HEK293 (cell line): ENCODE measurements around the gene KRTAP9-6.
"Not testable (repeated sequence)": the region's sequence is repeated elsewhere in the genome, so short reads cannot be mapped to it uniquely, and the experiment has no call there.

ENCODE experiments used
- CTCF ChIA-PET: fragments of 350-600 bp; formaldehyde crosslinking; extraction: SDS; loops from one replicate; lab custom pipeline; 2021; ENCODE audit warnings: antibody characterized with exemption; lab: Yijun Ruan, JAX
- POLR2A ChIA-PET: fragments of 300-600 bp; formaldehyde crosslinking; extraction: SDS; loops from one replicate; lab custom pipeline; 2020; ENCODE audit warnings: antibody characterized with exemption, inconsistent platforms; lab: Yijun Ruan, JAX
- H3K27ac ChIP-seq: fragments of 200-500 bp; sonication (Bioruptor generic); 2 replicates; pipeline ENCODE4 v1.5.1; 2014; ENCODE audit warnings: low read depth, low read length, control low read depth, inconsistent platforms; ENCODE audit errors: extremely low read depth
- H3K36me3 ChIP-seq, 2 experiments: fragments of 200-500 bp in 1 of 2; sonication (Bioruptor generic) in 1 of 2; 1 replicate in 1 of 2; 2 replicates in 1 of 2; pipeline ENCODE4 v1.5.1; 2014 to 2017; ENCODE audit warnings: inconsistent platforms in 2 of 2, low read length in 2 of 2; ENCODE audit not compliant: control insufficient read depth in 2 of 2, insufficient read depth in 1 of 2
- H3K4me1 ChIP-seq: fragments of 200-500 bp; sonication (Bioruptor generic); 2 replicates; pipeline ENCODE4 v1.5.1; 2014; ENCODE audit warnings: mild to moderate bottlenecking, low read length, inconsistent platforms; ENCODE audit not compliant: control insufficient read depth, insufficient read depth
- H3K4me3 ChIP-seq: 2 replicates; pipeline ENCODE4 v1.5.1; 2011; ENCODE audit warnings: low read depth, mild to moderate bottlenecking, control low read depth, low read length, moderate library complexity
- H3K9me3 ChIP-seq: fragments of 200-500 bp; sonication (Bioruptor generic); 2 replicates; pipeline ENCODE4 v1.5.1; 2014; ENCODE audit warnings: low read depth, low read length, inconsistent platforms; ENCODE audit not compliant: control insufficient read depth, insufficient read depth
- CTCF ChIP-seq: fragments of 450-650 bp; formaldehyde crosslinking; IDR thresholded peaks from 2 replicates; pipeline ENCODE4 v1.5.1; 2016; ENCODE audit warnings: missing biosample characterization, missing genetic modification characterization
- HOXA7 ChIP-seq: sonication (generic); formaldehyde crosslinking; IDR thresholded peaks from 2 replicates; pipeline ENCODE4 v1.8.1; 2022; ENCODE audit warnings: missing genetic modification reagents, borderline replicate concordance
- IKZF3 ChIP-seq: fragments of 450-650 bp; IDR thresholded peaks from 2 replicates; pipeline ENCODE4 v1.5.0; 2018; ENCODE audit warnings: missing biosample characterization, mild to moderate bottlenecking, missing genetic modification characterization, moderate library complexity
- KLF9 ChIP-seq: fragments of 450-650 bp; formaldehyde crosslinking; IDR thresholded peaks from 2 replicates; pipeline ENCODE4 v1.5.1; 2016; ENCODE audit warnings: missing biosample characterization, missing genetic modification characterization, low read depth
- MEIS1 ChIP-seq: sonication (generic); formaldehyde crosslinking; IDR thresholded peaks from 2 replicates; pipeline ENCODE4 v1.8.1; 2022; ENCODE audit warnings: missing genetic modification reagents, mild to moderate bottlenecking, borderline replicate concordance
- REPIN1 ChIP-seq: fragments of 450-650 bp; formaldehyde crosslinking; IDR thresholded peaks from 2 replicates; pipeline ENCODE4 v1.5.1; 2017; ENCODE audit warnings: missing biosample characterization, missing genetic modification characterization, low read depth
- SCRT1 ChIP-seq: fragments of 450-650 bp; formaldehyde crosslinking; IDR thresholded peaks from 2 replicates; pipeline ENCODE4 v1.5.1; 2016; ENCODE audit warnings: missing biosample characterization, missing genetic modification characterization, borderline replicate concordance
- SCRT2 ChIP-seq: fragments of 450-650 bp; formaldehyde crosslinking; IDR thresholded peaks from 2 replicates; pipeline ENCODE4 v1.5.1; 2016; ENCODE audit warnings: missing biosample characterization, missing genetic modification characterization
- ZBTB1 ChIP-seq: fragments of 450-650 bp; formaldehyde crosslinking; IDR thresholded peaks from 2 replicates; pipeline ENCODE4 v1.5.1; 2016; ENCODE audit warnings: missing biosample characterization, missing genetic modification characterization
- ZIC2 ChIP-seq: fragments of 450-650 bp; formaldehyde crosslinking; IDR thresholded peaks from 2 replicates; pipeline ENCODE4 v1.5.1; 2016; ENCODE audit warnings: missing biosample characterization, missing genetic modification characterization
- ZNF114 ChIP-seq: fragments of 450-650 bp; formaldehyde crosslinking; IDR thresholded peaks from 2 replicates; pipeline ENCODE4 v1.5.0; 2017; ENCODE audit warnings: missing biosample characterization, missing genetic modification characterization
- ZNF121 ChIP-seq: fragments of 450-650 bp; formaldehyde crosslinking; IDR thresholded peaks from 2 replicates; pipeline ENCODE4 v1.5.1; 2016; ENCODE audit warnings: missing biosample characterization, missing genetic modification characterization
- ZNF132 ChIP-seq: fragments of 450-650 bp; formaldehyde crosslinking; IDR thresholded peaks from 2 replicates; pipeline ENCODE4 v1.5.1; 2017; ENCODE audit warnings: missing biosample characterization, missing genetic modification characterization, borderline replicate concordance
- ZNF184 ChIP-seq: fragments of 450-650 bp; IDR thresholded peaks from 2 replicates; pipeline ENCODE4 v1.5.1; 2018; ENCODE audit warnings: missing biosample characterization, mild to moderate bottlenecking, missing genetic modification characterization
- ZNF24 ChIP-seq: fragments of 450-650 bp; formaldehyde crosslinking; IDR thresholded peaks from 2 replicates; pipeline ENCODE4 v1.5.1; 2016; ENCODE audit warnings: missing biosample characterization, missing genetic modification characterization
- ZNF404 ChIP-seq: fragments of 450-650 bp; formaldehyde crosslinking; IDR thresholded peaks from 2 replicates; pipeline ENCODE4 v1.5.1; 2017; ENCODE audit warnings: missing biosample characterization, missing genetic modification characterization
- ZNF48 ChIP-seq: fragments of 450-650 bp; formaldehyde crosslinking; IDR thresholded peaks from 2 replicates; pipeline ENCODE4 v1.5.1; 2016; ENCODE audit warnings: missing biosample characterization, missing genetic modification characterization
- ZNF623 ChIP-seq: fragments of 450-650 bp; formaldehyde crosslinking; IDR thresholded peaks from 2 replicates; pipeline ENCODE4 v1.5.1; 2016; ENCODE audit warnings: missing biosample characterization, missing genetic modification characterization
- ZNF626 ChIP-seq: fragments of 450-650 bp; sonication (Bioruptor Pico); formaldehyde crosslinking; IDR thresholded peaks from 2 replicates; pipeline ENCODE4 v1.5.1; 2018; ENCODE audit warnings: missing biosample characterization, missing genetic modification characterization, inconsistent platforms
- ZNF670 ChIP-seq: fragments of 450-650 bp; formaldehyde crosslinking; IDR thresholded peaks from 2 replicates; pipeline ENCODE4 v1.5.1; 2016; ENCODE audit warnings: missing biosample characterization, missing genetic modification characterization, low read depth
- ZNF677 ChIP-seq: fragments of 450-650 bp; IDR thresholded peaks from 2 replicates; pipeline ENCODE4 v1.5.0; 2018; ENCODE audit warnings: missing biosample characterization, mild to moderate bottlenecking, missing genetic modification characterization, moderate library complexity
- ZNF747 ChIP-seq: fragments of 450-650 bp; formaldehyde crosslinking; IDR thresholded peaks from 2 replicates; pipeline ENCODE4 v1.5.1; 2016; ENCODE audit warnings: missing biosample characterization, missing genetic modification characterization
- ZNF830 ChIP-seq: fragments of 450-650 bp; IDR thresholded peaks from 2 replicates; pipeline ENCODE4 v1.5.0; 2018; ENCODE audit warnings: missing biosample characterization, missing genetic modification characterization, low read depth, mild to moderate bottlenecking, moderate library complexity
- ZSCAN16 ChIP-seq: fragments of 450-650 bp; formaldehyde crosslinking; IDR thresholded peaks from 2 replicates; pipeline ENCODE4 v1.5.1; 2016; ENCODE audit warnings: missing biosample characterization, missing genetic modification characterization
- TF ChIP-seq, protein P1 (sequence below): fragments of 450-650 bp; formaldehyde crosslinking; IDR thresholded peaks from 2 replicates; pipeline ENCODE4 v1.5.1; 2016; ENCODE audit warnings: missing biosample characterization, missing genetic modification characterization
- TF ChIP-seq, protein P2 (sequence below): fragments of 450-650 bp; formaldehyde crosslinking; IDR thresholded peaks from 2 replicates; pipeline ENCODE4 v1.5.1; 2017; ENCODE audit warnings: missing biosample characterization, missing genetic modification characterization

The KRTAP9-6 gene

GRCh38 chr17:41254861-41255260 is 10.3 kb upstream of the KRTAP9-6 start:
- no peak overlapping the region for H3K27ac ChIP-seq
- ChIA-PET CTCF (interaction anchor here (0.6 to 2.0 kb wide), 2 partner anchors 294 to 333 kb away, joined by 3 to 8 read pairs; no protein-coding TSS in a partner anchor), POLR2A (no interaction called here)
- H3K4me1 ChIP-seq = no peaks in the 10 kb centered on the region
- no peak overlapping the region for H3K4me3 ChIP-seq
- no peak for TF ChIP-seq ZNF830 (tag by site-specific recombination)
- no peak for TF ChIP-seq ZNF747
- no peak for TF ChIP-seq ZNF670
- no peaks in the 10 kb centered on the region for H3K36me3 ChIP-seq
- H3K9me3 ChIP-seq = no peaks in the 10 kb centered on the region

DNA sequence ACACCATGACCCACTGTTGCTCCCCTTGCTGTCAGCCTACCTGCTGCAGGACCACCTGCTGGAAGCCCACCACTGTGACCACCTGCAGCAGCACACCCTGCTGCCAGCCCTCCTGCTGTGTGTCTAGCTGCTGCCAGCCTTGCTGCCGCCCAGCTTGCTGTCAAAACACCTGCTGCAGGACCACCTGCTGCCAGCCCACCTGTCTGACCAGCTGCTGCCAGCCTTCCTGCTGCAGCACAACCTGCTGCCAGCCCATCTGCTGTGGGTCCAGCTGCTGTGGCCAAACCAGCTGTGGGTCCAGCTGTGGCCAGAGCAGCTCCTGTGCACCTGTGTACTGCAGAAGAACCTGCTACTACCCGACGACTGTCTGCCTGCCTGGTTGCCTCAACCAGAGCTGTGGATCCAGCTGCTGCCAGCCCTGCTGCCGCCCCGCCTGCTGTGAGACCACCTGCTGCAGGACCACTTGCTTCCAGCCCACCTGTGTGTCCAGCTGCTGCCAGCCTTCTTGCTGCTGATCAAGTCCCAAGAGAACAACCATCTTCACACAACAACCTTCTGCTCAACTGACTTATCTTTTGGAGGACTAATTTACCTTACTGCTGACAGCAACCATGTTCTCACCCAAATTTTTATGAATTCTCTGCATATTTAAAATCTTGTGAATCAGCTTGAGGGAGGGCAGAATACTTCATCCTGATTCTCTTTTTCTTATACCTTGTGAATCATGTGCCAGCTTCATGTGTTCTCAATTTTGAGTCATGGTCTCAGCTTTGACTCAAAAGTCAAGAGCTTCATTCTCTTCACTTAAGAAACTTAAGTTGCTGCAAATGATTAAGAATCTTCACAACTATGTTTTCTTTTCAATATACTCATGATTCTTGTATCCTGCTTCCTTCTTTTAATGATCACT is 9.5 kb upstream of the KRTAP9-6 start, which contains the start of gene KRTAP9-9:
KRTAP9-9 (plus strand) TSS at position 4 of the 910 bp plus-strand sequence.
- H3K27ac ChIP-seq, H3K4me3 ChIP-seq, H3K36me3 ChIP-seq, H3K4me1 ChIP-seq, H3K9me3 ChIP-seq, POLR2A ChIA-PET: not testable (repeated sequence)
- CTCF ChIA-PET = interaction anchor here (0.6 kb wide), 1 partner anchor 332 kb away, joined by 3 read pairs; no protein-coding TSS in a partner anchor
- peak; percentile 75 for TF ChIP-seq SCRT1 (tag by site-specific recombination)
- TF ChIP-seq SCRT2 (tag by site-specific recombination) = peak; percentile 73
- peak; percentile 40 for TF ChIP-seq ZIC2
- TF ChIP-seq, all 188 proteins: peak for 3; not testable (repeated sequence) for 185

DNA sequence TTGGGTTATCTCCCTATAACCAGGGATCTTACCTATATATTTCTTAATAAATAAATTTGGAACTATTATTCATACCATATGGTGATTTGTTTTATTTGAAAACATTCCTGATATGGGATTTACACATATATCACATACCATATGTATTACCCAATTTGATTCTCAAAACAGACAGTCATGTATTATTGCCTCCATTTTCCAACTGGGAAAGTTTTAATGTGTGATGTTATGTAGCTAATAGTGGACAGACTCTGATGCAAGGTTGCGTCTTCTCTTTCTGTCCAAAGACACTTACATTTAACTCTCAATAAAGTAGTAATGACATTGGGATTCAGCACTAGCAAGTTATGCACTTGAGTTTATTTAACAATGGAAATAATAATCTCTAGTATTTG is 8.9 kb upstream of the KRTAP9-6 start:
- ChIA-PET POLR2A (no interaction called here), CTCF (no interaction called here)
- no peaks in the 10 kb centered on the region for H3K9me3 ChIP-seq
- H3K4me3 ChIP-seq = no peak overlapping the region
- no peaks in the 10 kb centered on the region for H3K36me3 ChIP-seq
- no peak overlapping the region for H3K27ac ChIP-seq
- H3K4me1 ChIP-seq = no peaks in the 10 kb centered on the region
- no peak for TF ChIP-seq ZNF121 (tag by site-specific recombination)
- TF ChIP-seq ZNF626 = no peak
- no peak for TF ChIP-seq ZNF184 (tag by site-specific recombination)
- TF ChIP-seq SCRT2 (tag by site-specific recombination) = no peak
- no peak for TF ChIP-seq ZNF623 (tag by site-specific recombination)
- TF ChIP-seq ZNF24 = no peak

DNA sequence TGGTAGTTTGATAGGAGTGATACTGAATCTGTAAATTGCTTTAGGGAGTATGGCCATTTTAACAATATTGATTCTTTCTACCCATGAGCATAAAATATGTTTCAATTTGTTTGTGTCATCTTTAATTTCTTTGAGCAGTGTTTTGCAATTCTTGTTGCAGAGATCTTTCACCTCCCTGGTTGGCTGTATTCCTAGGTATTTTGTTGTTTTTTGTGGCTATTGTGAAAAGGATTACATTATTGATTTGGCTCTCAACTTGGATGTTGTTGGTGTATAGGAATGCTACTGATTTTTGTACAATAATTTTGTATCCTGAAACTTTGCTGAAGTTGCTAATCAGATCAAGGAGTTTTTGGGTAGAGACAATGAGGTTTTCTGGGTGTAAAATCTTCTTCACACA is 6.8 kb upstream of the KRTAP9-6 start:
- no peaks in the 10 kb centered on the region for H3K9me3 ChIP-seq
- no peak overlapping the region for H3K4me3 ChIP-seq
- CTCF ChIA-PET = no interaction called here
- no peaks in the 10 kb centered on the region for H3K4me1 ChIP-seq
- no peaks in the 10 kb centered on the region for H3K36me3 ChIP-seq
- H3K27ac ChIP-seq = no peak overlapping the region
- POLR2A ChIA-PET = no interaction called here
- TF ChIP-seq ZSCAN16 (tag by site-specific recombination) (no peak), SCRT1 (tag by site-specific recombination) (no peak), ZNF114 (tag by site-specific recombination) (no peak), ZNF48 (tag by site-specific recombination) (no peak), ZNF24 (no peak), CTCF (tag by site-specific recombination) (no peak), HOXA7 (no peak), IKZF3 (tag by site-specific recombination) (no peak), REPIN1 (tag by site-specific recombination) (no peak), ZBTB1 (tag by site-specific recombination) (no peak), ZNF404 (tag by site-specific recombination) (no peak), MEIS1 (CRISPR knock-in tag) (no peak), KLF9 (tag by site-specific recombination) (no peak), ZNF132 (tag by site-specific recombination) (no peak), ZNF677 (no peak)
- TF ChIP-seq, protein P1, sequence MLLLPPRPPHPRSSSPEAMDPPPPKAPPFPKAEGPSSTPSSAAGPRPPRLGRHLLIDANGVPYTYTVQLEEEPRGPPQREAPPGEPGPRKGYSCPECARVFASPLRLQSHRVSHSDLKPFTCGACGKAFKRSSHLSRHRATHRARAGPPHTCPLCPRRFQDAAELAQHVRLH (tag by site-specific recombination) = no peak
- TF ChIP-seq, protein P2, sequence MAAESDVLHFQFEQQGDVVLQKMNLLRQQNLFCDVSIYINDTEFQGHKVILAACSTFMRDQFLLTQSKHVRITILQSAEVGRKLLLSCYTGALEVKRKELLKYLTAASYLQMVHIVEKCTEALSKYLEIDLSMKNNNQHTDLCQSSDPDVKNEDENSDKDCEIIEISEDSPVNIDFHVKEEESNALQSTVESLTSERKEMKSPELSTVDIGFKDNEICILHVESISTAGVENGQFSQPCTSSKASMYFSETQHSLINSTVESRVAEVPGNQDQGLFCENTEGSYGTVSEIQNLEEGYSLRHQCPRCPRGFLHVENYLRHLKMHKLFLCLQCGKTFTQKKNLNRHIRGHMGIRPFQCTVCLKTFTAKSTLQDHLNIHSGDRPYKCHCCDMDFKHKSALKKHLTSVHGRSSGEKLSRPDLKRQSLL = no peak
